ENCODE data around the gene PKP3.
A peak's percentile ranks its signal among the peaks of the same experiment; 100 is the strongest.

PKP3 gene

GRCh38 chr11:449889-450808 is 56.1 kb downstream of the PKP3 start, which contains the start of gene PTDSS2:
PTDSS2 (plus strand) TSS chr11:450279; CDS start chr11:450456, 177 bp downstream.
- Histone ChIP-seq H2AFZ (ENCODE audit: low read depth, low read length, severe bottlenecking) (peak within 1 kb of the TSS; percentile 64), H3K27me3 (ENCODE audit: low read length) (no peaks in the 10 kb centered on the region), H3K27ac (ENCODE audit: low read depth, low read length) (peak within 1 kb of the TSS; percentile 8; the same call in 1 of the 2 replicates), H3K9me3 (ENCODE audit: insufficient read depth, low read length) (no peaks in the 10 kb centered on the region), H3K79me2 (ENCODE audit: insufficient read depth, low read length) (peaks cover 14% of the 10 kb centered on the region), H3K4me2 (ENCODE audit: low read depth, low read length, poor library complexity, severe bottlenecking) (peak within 1 kb of the TSS; percentile 61), H3K9me2 (replicated peaks; ENCODE audit: insufficient read depth, low read length) (no peaks in the 10 kb centered on the region), H3K4me3 (ENCODE audit: insufficient read depth, low read length, poor library complexity, severe bottlenecking) (peak within 1 kb of the TSS; percentile 76), H3K36me3 (ENCODE audit: low read length) (no peaks in the 10 kb centered on the region), H4K20me1 (ENCODE audit: low read depth, low read length) (no peaks in the 10 kb centered on the region), H3K9ac (ENCODE audit: low read length) (peak within 1 kb of the TSS; percentile 83), H3F3A (ENCODE audit: insufficient read depth) (peaks cover 20% of the 10 kb centered on the region)
- TF ChIP-seq EZH2phosphoT487 (conservative IDR thresholded peaks at IDR 0.05; ENCODE audit: low read length) = no peak
- TF ChIP-seq CTCF (IDR thresholded peaks at IDR 0.05; ENCODE audit: insufficient read depth, low read length, poor library complexity, severe bottlenecking) = no peak

GRCh38 chr11:450809-451451 is 56.9 kb downstream of the PKP3 start:
- H3K9me2 ChIP-seq (replicated peaks; ENCODE audit: insufficient read depth, low read length) = no peaks in the 10 kb centered on the region
- H2AFZ ChIP-seq (ENCODE audit: low read depth, low read length, severe bottlenecking) = peak overlapping the region; percentile 64
- H3K9me3 ChIP-seq (ENCODE audit: insufficient read depth, low read length) = no peaks in the 10 kb centered on the region
- no peaks in the 10 kb centered on the region for H3K27me3 ChIP-seq (ENCODE audit: low read length)
- peak overlapping the region; percentile 83 for H3K9ac ChIP-seq (ENCODE audit: low read length)
- no peaks in the 10 kb centered on the region for H3K36me3 ChIP-seq (ENCODE audit: low read length)
- H3K4me2 ChIP-seq (ENCODE audit: low read depth, low read length, poor library complexity, severe bottlenecking) = peak overlapping the region; percentile 61
- peak overlapping the region; percentile 76 for H3K4me3 ChIP-seq (ENCODE audit: insufficient read depth, low read length, poor library complexity, severe bottlenecking)
- H3K79me2 ChIP-seq (ENCODE audit: insufficient read depth, low read length) = peaks cover 14% of the 10 kb centered on the region
- no peak overlapping the region for H3K27ac ChIP-seq (ENCODE audit: low read depth, low read length)
- TF ChIP-seq EZH2phosphoT487 (conservative IDR thresholded peaks at IDR 0.05; ENCODE audit: low read length) (no peak), CTCF (IDR thresholded peaks at IDR 0.05; ENCODE audit: insufficient read depth, low read length, poor library complexity, severe bottlenecking) (peak; percentile 30)
- peaks cover 16% of the 10 kb centered on the region for H3F3A ChIP-seq (ENCODE audit: insufficient read depth)
- H4K20me1 ChIP-seq (ENCODE audit: low read depth, low read length) = no peaks in the 10 kb centered on the region

DNA sequence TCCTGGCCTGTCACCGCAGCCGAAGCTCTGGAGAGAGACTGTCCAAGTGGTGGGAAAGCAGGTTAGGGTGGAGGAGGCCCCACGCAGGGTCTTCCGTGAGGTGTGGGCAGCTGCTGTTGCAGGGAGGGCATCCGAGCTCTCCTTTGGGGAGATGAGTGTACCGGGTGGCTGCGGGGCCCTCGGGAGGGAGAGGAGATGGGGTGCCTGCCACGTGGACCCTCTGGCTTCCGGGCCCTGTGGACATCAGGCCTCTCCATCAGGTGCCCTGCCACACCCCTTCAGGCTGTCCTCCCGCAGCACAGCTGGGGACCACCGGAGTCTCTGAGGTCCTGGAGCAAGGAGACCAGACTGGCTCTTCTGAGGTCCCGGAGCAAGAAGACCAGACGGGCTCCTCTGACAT is 57.7 kb downstream of the PKP3 start:
- no peaks in the 10 kb centered on the region for H4K20me1 ChIP-seq (ENCODE audit: low read depth, low read length)
- H3K36me3 ChIP-seq (ENCODE audit: low read length) = no peaks in the 10 kb centered on the region
- no peak overlapping the region for H2AFZ ChIP-seq (ENCODE audit: low read depth, low read length, severe bottlenecking)
- H3K27me3 ChIP-seq (ENCODE audit: low read length) = no peaks in the 10 kb centered on the region
- no peak overlapping the region for H3K4me2 ChIP-seq (ENCODE audit: low read depth, low read length, poor library complexity, severe bottlenecking)
- no peaks in the 10 kb centered on the region for H3K9me2 ChIP-seq (replicated peaks; ENCODE audit: insufficient read depth, low read length)
- no peaks in the 10 kb centered on the region for H3K9me3 ChIP-seq (ENCODE audit: insufficient read depth, low read length)
- H3K79me2 ChIP-seq (ENCODE audit: insufficient read depth, low read length) = peaks cover 14% of the 10 kb centered on the region
- H3K9ac ChIP-seq (ENCODE audit: low read length) = no peak overlapping the region
- no peak overlapping the region for H3K4me3 ChIP-seq (ENCODE audit: insufficient read depth, low read length, poor library complexity, severe bottlenecking)
- H3F3A ChIP-seq (ENCODE audit: insufficient read depth) = peaks cover 15% of the 10 kb centered on the region
- no peak for TF ChIP-seq CTCF (IDR thresholded peaks at IDR 0.05; ENCODE audit: insufficient read depth, low read length, poor library complexity, severe bottlenecking)
- TF ChIP-seq EZH2phosphoT487 (conservative IDR thresholded peaks at IDR 0.05; ENCODE audit: low read length) = no peak
- no peak overlapping the region for H3K27ac ChIP-seq (ENCODE audit: low read depth, low read length)

Data from SU-DHL-6 (cell line).